Measurements from ENCODE around the gene FXYD2.

DNA sequence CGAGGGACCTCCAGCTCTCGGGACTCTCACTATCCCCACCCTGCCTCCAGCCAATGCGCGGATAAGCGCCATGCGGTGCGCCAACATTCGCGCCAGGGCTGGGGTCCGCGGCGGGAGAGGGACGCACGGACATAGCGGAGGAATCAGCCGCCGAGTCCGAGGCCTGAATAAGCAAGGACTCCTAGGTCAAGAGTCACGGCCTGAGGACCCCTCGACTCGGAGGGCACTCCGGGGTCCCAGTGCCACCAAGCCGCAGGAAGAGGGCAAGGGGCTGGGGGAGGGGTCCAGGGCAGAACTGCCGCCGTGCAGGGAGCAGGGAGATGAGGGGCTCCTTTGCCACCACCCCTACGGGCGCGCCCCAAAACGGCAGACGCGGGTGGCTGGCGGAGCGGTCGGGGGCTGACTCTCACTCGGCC lies 28.1 kb downstream of the FXYD2 start:
- TF ChIP-seq, protein P1, sequence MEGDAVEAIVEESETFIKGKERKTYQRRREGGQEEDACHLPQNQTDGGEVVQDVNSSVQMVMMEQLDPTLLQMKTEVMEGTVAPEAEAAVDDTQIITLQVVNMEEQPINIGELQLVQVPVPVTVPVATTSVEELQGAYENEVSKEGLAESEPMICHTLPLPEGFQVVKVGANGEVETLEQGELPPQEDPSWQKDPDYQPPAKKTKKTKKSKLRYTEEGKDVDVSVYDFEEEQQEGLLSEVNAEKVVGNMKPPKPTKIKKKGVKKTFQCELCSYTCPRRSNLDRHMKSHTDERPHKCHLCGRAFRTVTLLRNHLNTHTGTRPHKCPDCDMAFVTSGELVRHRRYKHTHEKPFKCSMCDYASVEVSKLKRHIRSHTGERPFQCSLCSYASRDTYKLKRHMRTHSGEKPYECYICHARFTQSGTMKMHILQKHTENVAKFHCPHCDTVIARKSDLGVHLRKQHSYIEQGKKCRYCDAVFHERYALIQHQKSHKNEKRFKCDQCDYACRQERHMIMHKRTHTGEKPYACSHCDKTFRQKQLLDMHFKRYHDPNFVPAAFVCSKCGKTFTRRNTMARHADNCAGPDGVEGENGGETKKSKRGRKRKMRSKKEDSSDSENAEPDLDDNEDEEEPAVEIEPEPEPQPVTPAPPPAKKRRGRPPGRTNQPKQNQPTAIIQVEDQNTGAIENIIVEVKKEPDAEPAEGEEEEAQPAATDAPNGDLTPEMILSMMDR (conservative IDR thresholded peaks at IDR 0.05): no peak
- no peak for TF ChIP-seq EZH2 (IDR thresholded peaks at IDR 0.05; ENCODE audit: low read depth)

All from PC-9 (cell line).